Right lung (tissue), 5 donors: ENCODE data around the gene BTBD9. TPM values are rescaled to one million over a fixed set of nuclear protein-coding genes. Genes with fewer than 3 reads are reported as not detected.

ENCODE experiments used
- DNase-seq, 2 donors: peaks; one replicate each; pipeline ENCODE4 v3.0.0-alpha.2; 2013
- polyA plus RNA-seq, 5 donors: library from polyadenylated mRNA; unstranded; fragments of 120-200 nt; gene quantifications; one replicate each; pipeline versions ENCODE4 v1.2.1 to v1.2.3, GENCODE V29; 2013; ENCODE audit warnings: inconsistent platforms in 1 of 5, low replicate concordance in 1 of 5; ENCODE audit not compliant: insufficient read length in 5 of 5, insufficient read depth in 1 of 5

BTBD9 gene
- polyA plus RNA-seq, 5 donors: 12.3 to 16.6 (median 14.2) TPM

- no peak for DNase-seq
These were observed 157.3 kb downstream of the BTBD9 start for GRCh38 chr6:38482466-38482865.

DNA sequence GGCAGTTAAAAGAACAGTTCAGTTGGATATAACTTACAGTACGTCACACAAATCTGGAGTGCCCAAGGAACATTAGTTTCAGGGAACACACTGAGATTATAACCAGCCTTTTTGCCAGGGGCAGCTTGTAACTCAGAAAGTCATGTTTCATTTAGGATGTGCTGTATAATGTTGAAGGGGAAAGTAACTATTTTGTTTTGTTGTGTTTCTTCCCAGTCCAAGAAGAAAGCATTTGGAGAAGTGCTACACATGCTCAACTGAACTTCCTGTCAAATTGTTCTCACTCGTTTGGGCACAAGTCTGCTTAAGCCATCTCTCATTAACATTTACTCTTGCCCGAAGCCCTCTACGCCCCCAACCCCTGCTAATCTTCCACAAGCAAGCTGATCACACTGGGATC is 157.9 kb downstream of the BTBD9 start:
- no peak for DNase-seq

- no peak for DNase-seq
These were observed 158.4 kb downstream of the BTBD9 start for GRCh38 chr6:38481211-38481836.

DNA sequence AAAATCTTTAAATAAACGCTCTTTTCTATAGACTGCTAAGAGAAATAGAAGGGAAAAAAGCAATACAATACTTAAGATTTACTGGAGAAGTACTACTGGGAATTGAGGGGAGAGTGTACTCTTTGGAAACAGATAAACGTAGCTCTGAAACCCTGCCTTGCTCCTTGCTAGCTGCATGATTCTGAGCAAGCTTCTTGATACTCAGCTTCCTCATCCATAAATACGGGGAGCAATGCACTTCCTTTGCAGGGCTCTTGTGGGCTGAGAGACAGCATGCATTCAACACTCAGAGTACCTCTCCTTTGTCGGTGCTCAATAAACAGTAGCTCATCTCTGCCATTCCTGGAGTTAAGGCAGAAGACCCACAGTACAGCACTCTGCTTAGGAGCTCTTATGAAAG is 159.7 kb downstream of the BTBD9 start:
- DNase-seq: no peak

DNA sequence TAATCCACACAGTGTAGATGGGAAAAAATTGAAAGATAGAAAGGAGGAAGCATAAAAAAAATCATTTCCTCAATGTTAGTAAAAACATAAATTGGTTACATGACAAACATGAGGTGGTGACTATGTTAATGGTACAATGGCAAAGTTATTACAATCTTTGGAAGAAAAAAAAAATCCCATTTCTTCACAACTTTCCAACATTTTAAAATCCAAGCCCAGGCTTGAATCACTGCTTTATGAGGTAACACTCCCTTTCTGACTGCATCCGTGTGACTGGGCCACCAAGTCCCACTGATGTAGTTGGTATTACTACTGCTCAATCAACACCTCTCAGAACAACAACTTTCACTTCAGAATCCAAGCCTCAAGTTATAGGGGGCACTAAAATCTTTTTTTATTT is 160.4 kb downstream of the BTBD9 start:
- DNase-seq: no peak

GRCh38 chr6:38477680-38478260 is 162.0 kb downstream of the BTBD9 start:
- no peak for DNase-seq

GRCh38 chr6:38476888-38477287 is 162.8 kb downstream of the BTBD9 start:
- DNase-seq: no peak

GRCh38 chr6:38476141-38476540 is 163.6 kb downstream of the BTBD9 start:
- no peak for DNase-seq

GRCh38 chr6:38470548-38470947 is 169.2 kb downstream of the BTBD9 start:
- DNase-seq: no peak

- no peak for DNase-seq
These were observed 172.2 kb downstream of the BTBD9 start for GRCh38 chr6:38467566-38467965.

- no peak for DNase-seq
These were observed 179.5 kb downstream of the BTBD9 start for GRCh38 chr6:38460186-38460585.

DNA sequence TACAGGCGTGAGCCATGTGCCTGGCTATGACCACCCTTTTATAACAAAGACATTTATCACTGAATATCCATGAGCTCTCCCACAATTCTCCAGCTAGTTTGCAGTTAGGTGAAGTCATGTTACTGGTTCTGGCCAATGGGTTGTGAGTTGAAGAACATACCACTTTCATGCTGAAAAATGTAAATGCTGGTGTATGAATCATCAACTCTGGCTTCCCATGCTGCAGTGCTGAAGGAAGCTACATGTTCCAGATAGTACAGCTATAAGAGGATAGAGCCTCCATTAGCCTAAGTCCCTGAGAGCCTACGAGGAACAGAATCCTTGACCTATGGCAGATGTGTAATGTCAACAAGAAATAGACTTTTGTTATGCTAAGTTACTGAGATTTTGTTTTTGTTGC is 180.4 kb downstream of the BTBD9 start:
- DNase-seq: no peak

DNA sequence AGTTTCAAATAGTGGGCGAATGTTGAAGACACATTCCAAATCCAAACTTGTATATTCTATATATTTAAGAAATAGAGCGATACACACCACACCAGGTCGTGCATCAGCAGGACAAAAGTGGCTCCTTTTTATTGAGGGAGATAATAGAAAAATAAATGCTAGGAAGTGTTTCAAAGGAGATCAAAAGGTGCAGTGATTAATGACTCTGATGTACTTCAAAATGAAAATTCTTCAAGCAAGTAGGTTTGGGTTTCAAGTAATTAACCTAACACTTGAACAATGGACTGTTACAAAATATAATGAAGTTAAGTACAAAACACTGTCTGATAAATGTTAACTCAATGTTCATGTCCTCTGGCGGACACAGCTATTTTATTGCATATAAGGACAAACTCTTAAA is 185.9 kb downstream of the BTBD9 start:
- DNase-seq: no peak

- no peak for DNase-seq
These were observed 186.7 kb downstream of the BTBD9 start for GRCh38 chr6:38452816-38453660.

GRCh38 chr6:38450717-38451116 is 189.0 kb downstream of the BTBD9 start:
- no peak for DNase-seq

GRCh38 chr6:38445925-38446324 is 193.8 kb downstream of the BTBD9 start:
- no peak for DNase-seq

DNA sequence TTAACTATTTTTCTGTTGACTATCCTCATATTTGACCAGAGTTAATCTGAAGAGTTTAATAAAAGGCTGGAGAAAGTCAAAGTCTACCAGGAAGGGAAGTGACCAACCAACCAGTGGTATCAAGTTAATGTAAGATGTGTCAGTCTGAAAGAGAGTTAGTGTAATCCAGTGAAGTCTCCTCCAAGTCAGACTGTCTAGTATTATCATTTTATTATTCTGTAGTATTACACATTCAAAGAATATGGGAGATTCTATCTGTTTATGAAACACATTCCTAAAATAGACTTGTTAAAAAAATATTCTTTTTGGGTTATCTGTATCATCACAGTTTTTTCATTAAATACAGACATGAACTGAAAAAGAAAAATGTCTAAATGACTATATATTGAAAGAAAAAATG is 194.4 kb downstream of the BTBD9 start:
- no peak for DNase-seq

GRCh38 chr6:38443352-38444144 is 196.2 kb downstream of the BTBD9 start:
- no peak for DNase-seq

DNA sequence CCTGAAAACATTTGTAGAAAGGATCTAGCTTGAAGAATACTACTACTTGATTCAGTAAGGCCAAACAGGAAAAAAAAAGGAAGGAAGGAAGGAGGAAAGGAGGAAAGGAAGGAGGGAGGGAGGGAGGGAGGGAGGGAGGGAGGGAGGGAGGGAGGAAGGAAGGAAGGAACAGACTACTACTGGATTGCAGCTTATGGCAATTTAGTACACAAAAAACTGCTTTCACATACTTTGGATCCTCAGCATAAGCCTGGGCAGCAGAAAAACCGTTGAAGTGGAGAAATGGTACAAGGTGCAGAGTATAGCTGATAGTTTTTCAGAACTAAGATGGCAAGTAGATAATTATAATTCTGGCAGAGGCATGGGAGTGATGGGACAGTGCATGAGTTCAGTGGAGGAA is 201.6 kb downstream of the BTBD9 start:
- DNase-seq: no peak

DNA sequence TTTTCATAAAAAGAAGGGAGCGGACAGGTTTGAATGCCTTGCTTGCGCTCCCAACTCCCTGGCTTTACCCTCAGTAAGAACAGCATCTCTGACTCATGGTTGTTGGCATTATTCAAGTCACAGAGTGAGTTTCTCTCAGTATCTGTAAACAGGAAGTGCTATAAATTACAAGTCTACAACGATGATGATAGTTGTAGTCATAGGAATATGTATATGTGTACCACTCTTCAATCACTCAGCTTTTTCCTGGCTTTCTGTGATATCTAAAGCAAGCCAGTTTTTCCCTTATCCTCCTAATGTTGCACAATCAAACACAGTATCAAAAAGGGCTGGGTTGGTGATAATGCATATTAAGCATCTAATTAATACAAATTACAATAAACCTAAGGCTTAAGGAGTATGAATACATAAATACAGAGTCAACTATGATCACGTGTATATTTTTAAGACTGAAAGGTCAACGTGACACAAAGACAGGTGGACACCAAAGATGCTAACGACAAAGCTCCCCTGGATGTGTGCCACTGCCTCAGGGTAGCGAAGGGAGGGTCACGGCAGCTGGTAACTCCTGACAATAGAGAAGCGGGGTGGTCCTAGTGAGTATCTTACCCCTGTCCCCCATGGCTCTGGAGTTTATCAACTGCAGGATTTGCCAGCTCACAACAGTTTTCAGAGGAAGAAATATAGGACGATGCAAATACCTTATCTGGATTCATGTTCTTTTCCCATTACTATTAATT is 202.8 kb downstream of the BTBD9 start:
- DNase-seq: no peak

DNA sequence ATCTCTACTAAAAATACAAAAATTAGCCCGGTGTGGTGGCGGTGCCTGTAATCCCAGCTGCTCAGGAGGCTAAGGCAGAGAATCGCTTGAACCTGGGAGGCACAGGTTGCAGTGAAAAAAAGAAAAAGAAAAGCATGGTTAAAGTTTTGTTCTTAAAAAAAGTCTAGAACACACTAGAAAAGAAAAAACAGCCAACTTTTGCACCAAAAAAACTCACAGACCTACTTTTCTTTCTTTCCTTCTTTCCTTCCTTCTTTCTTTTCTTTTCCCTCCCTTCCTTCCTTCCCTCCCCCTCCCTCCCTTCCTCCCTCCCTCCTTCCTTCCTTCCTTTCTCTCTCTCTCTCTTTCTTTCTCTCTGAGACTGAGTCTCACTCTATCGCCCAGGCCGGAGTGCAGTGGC is 204.4 kb downstream of the BTBD9 start:
- DNase-seq: no peak

DNA sequence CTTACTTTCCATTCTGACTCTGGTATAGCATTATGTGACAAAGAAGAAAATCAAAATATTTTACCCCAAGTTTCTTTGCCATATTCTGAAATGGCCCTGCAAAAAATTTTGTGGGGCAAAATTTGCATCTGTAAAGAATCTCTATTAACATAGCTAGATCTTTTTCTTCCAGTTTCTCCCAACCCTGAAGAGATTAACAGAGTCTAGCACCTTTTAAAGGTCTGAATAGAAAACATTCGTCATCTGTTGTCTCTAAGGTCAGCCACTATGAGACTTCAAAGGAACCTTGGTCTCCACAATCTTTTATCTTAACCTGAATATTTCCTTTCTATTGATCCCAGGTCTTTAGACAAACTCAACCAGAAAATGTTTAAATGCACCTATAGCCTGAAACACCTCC is 205.7 kb downstream of the BTBD9 start:
- DNase-seq: no peak
